NT2/D1 (cell line): Measurements from ENCODE around the gene FAM234A.

Experiments used
- SUZ12 ChIP-seq: IDR thresholded peaks from 2 replicates; pipeline ENCODE4 v1.6.1; 2011; ENCODE audit not compliant: insufficient read length, insufficient read depth; ENCODE audit errors: extremely low read depth
- YY1 ChIP-seq: IDR thresholded peaks from 2 replicates; pipeline ENCODE4 v1.6.1; 2011; ENCODE audit not compliant: insufficient read length, insufficient read depth
- ZNF274 ChIP-seq: IDR thresholded peaks from 2 replicates; pipeline ENCODE4 v1.6.1; 2011; ENCODE audit warnings: mild to moderate bottlenecking, low read depth, low read length

DNA sequence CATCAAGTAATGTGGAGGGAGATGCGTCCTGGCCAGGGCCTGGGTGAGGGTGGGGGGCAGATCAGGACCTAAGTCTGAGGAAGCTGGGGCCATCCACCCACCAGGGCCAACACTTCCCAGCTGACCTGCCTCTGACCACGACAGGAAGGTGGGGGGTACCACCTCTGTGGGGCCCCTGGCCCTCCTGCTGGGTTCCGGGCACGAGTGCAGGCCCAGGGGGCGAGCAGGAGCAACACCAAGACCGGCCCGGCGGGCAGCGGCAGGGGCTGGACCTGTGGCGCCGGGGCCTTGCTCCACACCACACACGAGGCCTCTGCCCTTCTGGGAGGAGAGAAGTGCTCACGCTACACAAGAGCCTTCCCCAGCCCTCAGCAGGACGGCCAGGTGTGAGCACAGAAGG lies 61.7 kb downstream of the FAM234A start:
- no peak for TF ChIP-seq YY1
- no peak for TF ChIP-seq ZNF274
- TF ChIP-seq SUZ12, result no peak
